GM12878 (cell line): ENCODE measurements around the gene NHSL2.

Experiments
- CHD1 ChIP-seq: IDR thresholded peaks from 2 replicates; pipeline ENCODE4 v1.6.1; 2012; ENCODE audit warnings: low read depth, low read length, improper control_type of control experiment
- CHD2 ChIP-seq: IDR thresholded peaks from 2 replicates; pipeline ENCODE4 v1.6.1; 2011; ENCODE audit warnings: low read depth, low read length, improper control_type of control experiment, borderline replicate concordance
- ESRRA ChIP-seq: IDR thresholded peaks from 2 replicates; pipeline ENCODE4 v1.6.1; 2012; ENCODE audit warnings: mild to moderate bottlenecking, low read length, improper control_type of control experiment
- POLR2A ChIP-seq: IDR thresholded peaks from 2 replicates; pipeline ENCODE4 v1.6.1; 2011; ENCODE audit warnings: low read depth, mild to moderate bottlenecking, low read length
- SREBF2 ChIP-seq: IDR thresholded peaks from 2 replicates; pipeline ENCODE4 v1.6.1; 2012; ENCODE audit warnings: mild to moderate bottlenecking, low read length
- SRF ChIP-seq, 2 experiments: IDR thresholded peaks; 2 replicates each; pipeline ENCODE4 v1.6.1; 2011; ENCODE audit warnings: low read depth in 2 of 2, low read length in 2 of 2, mild to moderate bottlenecking in 1 of 2, moderate library complexity in 1 of 2
- TCF7 ChIP-seq: IDR thresholded peaks from 2 replicates; pipeline ENCODE4 v1.6.1; 2014; ENCODE audit warnings: antibody characterized with exemption, borderline replicate concordance
- ZNF687 ChIP-seq: fragments of 450-650 bp; IDR thresholded peaks from 2 replicates; pipeline ENCODE4 v1.6.1; 2017; ENCODE audit warnings: mild to moderate bottlenecking, moderate library complexity

GRCh38 chrX:72107841-72108595, 197.4 kb downstream of the NHSL2 start:
- TF ChIP-seq ESRRA, result no peak
- TF ChIP-seq TCF7, result no peak
- TF ChIP-seq SREBF2, result no peak
- no peak for TF ChIP-seq POLR2A
- TF ChIP-seq SRF (IDR thresholded peaks at IDR 0.05; ENCODE audit: low read depth in 2 of 2, low read length in 2 of 2), result no peak
- TF ChIP-seq CHD2, result no peak
- no peak for TF ChIP-seq ZNF687
- no peak for TF ChIP-seq CHD1
